Liver (tissue), 3 donors: ENCODE measurements around the gene PLPP4.

Experiments
- ATF3 ChIP-seq: IDR thresholded peaks from 2 replicates; pipeline ENCODE4 v1.6.1; 2016; ENCODE audit warnings: antibody characterized with exemption
- GABPA ChIP-seq, 2 donors: IDR thresholded peaks in 1 of 2; conservative IDR thresholded peaks in 1 of 2; 2 replicates each; pipeline ENCODE4 v1.6.1; 2016; ENCODE audit warnings: antibody characterized with exemption in 2 of 2, mild to moderate bottlenecking in 1 of 2, moderate library complexity in 1 of 2
- HNF4A ChIP-seq, 2 donors: conservative IDR thresholded peaks; 2 replicates each; pipeline ENCODE4 v1.6.1; 2016; ENCODE audit warnings: antibody characterized with exemption in 2 of 2, mild to moderate bottlenecking in 2 of 2
- HNF4G ChIP-seq: IDR thresholded peaks from 2 replicates; pipeline ENCODE4 v1.6.1; 2016; ENCODE audit warnings: antibody characterized with exemption
- JUND ChIP-seq, 2 donors: IDR thresholded peaks; 2 replicates each; pipeline ENCODE4 v1.6.1; 2016; ENCODE audit warnings: antibody characterized with exemption in 2 of 2
- RAD21 ChIP-seq, 2 donors: IDR thresholded peaks; 2 replicates each; pipeline ENCODE4 v1.6.1; 2016; ENCODE audit warnings: antibody characterized with exemption in 2 of 2, mild to moderate bottlenecking in 2 of 2
- SP1 ChIP-seq: IDR thresholded peaks from 2 replicates; pipeline ENCODE4 v1.6.1; 2018; ENCODE audit warnings: antibody characterized with exemption, mild to moderate bottlenecking
- TAF1 ChIP-seq: conservative IDR thresholded peaks from 2 replicates; pipeline ENCODE4 v1.6.1; 2016; ENCODE audit warnings: antibody characterized with exemption, mild to moderate bottlenecking
- YY1 ChIP-seq: IDR thresholded peaks from 2 replicates; pipeline ENCODE4 v1.6.1; 2016; ENCODE audit warnings: antibody characterized with exemption, mild to moderate bottlenecking
- ZBTB33 ChIP-seq: IDR thresholded peaks from 2 replicates; pipeline ENCODE4 v1.6.1; 2016; ENCODE audit warnings: antibody characterized with exemption
- TF ChIP-seq, protein P1 (sequence below): fragments of 150-350 bp; IDR thresholded peaks from 2 replicates; pipeline ENCODE4 v1.5.1; 2017; ENCODE audit warnings: improper control_type of control experiment, low read depth, low read length; ENCODE audit not compliant: missing input control
- TF ChIP-seq, protein P2 (sequence below): IDR thresholded peaks from 2 replicates; pipeline ENCODE4 v1.6.1; 2016; ENCODE audit warnings: antibody characterized with exemption, mild to moderate bottlenecking
- donor health status: healthy.
- donor health status: healthy.

DNA sequence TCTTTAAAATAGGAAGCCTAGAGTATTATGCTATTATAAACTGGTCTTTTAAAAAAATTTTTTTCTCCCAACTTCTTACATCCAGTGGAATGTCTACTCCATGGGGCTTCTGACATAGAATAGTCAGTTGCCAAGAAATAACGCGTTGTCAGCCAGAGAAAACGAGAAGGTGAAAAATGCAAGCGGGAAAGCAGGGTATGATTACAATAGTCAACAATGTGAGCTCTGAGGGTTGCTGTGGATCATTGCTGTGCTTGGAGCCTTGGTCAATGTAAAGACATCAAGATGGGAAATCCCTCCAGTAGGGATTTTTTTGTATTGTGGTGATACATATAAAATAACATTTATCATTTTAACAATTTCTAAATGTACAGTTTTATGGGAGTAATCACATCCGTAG, 27.6 kb upstream of the PLPP4 start:
- TF ChIP-seq, protein P1, sequence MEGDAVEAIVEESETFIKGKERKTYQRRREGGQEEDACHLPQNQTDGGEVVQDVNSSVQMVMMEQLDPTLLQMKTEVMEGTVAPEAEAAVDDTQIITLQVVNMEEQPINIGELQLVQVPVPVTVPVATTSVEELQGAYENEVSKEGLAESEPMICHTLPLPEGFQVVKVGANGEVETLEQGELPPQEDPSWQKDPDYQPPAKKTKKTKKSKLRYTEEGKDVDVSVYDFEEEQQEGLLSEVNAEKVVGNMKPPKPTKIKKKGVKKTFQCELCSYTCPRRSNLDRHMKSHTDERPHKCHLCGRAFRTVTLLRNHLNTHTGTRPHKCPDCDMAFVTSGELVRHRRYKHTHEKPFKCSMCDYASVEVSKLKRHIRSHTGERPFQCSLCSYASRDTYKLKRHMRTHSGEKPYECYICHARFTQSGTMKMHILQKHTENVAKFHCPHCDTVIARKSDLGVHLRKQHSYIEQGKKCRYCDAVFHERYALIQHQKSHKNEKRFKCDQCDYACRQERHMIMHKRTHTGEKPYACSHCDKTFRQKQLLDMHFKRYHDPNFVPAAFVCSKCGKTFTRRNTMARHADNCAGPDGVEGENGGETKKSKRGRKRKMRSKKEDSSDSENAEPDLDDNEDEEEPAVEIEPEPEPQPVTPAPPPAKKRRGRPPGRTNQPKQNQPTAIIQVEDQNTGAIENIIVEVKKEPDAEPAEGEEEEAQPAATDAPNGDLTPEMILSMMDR = no peak
- no peak for TF ChIP-seq YY1
- TF ChIP-seq TAF1 = no peak
- no peak for TF ChIP-seq GABPA (IDR thresholded peaks at IDR 0.05 in 1 of 2, conservative IDR thresholded peaks at IDR 0.05 in 1 of 2)
- TF ChIP-seq JUND (IDR thresholded peaks at IDR 0.05) = no peak
- TF ChIP-seq RAD21 (IDR thresholded peaks at IDR 0.05) = no peak
- TF ChIP-seq, protein P2, sequence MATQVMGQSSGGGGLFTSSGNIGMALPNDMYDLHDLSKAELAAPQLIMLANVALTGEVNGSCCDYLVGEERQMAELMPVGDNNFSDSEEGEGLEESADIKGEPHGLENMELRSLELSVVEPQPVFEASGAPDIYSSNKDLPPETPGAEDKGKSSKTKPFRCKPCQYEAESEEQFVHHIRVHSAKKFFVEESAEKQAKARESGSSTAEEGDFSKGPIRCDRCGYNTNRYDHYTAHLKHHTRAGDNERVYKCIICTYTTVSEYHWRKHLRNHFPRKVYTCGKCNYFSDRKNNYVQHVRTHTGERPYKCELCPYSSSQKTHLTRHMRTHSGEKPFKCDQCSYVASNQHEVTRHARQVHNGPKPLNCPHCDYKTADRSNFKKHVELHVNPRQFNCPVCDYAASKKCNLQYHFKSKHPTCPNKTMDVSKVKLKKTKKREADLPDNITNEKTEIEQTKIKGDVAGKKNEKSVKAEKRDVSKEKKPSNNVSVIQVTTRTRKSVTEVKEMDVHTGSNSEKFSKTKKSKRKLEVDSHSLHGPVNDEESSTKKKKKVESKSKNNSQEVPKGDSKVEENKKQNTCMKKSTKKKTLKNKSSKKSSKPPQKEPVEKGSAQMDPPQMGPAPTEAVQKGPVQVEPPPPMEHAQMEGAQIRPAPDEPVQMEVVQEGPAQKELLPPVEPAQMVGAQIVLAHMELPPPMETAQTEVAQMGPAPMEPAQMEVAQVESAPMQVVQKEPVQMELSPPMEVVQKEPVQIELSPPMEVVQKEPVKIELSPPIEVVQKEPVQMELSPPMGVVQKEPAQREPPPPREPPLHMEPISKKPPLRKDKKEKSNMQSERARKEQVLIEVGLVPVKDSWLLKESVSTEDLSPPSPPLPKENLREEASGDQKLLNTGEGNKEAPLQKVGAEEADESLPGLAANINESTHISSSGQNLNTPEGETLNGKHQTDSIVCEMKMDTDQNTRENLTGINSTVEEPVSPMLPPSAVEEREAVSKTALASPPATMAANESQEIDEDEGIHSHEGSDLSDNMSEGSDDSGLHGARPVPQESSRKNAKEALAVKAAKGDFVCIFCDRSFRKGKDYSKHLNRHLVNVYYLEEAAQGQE = no peak
- TF ChIP-seq ZBTB33 = no peak
- no peak for TF ChIP-seq ATF3
- no peak for TF ChIP-seq HNF4A (conservative IDR thresholded peaks at IDR 0.05)
- no peak for TF ChIP-seq SP1
- TF ChIP-seq HNF4G = no peak
